Progenitor cell of endocrine pancreas (in vitro differentiated cells): ENCODE data around the gene CBX6. TPM values are rescaled to one million over a fixed set of nuclear protein-coding genes. Genes with fewer than 3 reads are reported as not detected.

ENCODE experiments used
- DNase-seq: peaks from one replicate; pipeline ENCODE4 v3.0.0; 2021; ENCODE audit warnings: low spot score; ENCODE audit not compliant: unreplicated experiment
- H3K27ac Mint-ChIP-seq: 2 replicates; pipeline ENCODE4 v1.8.0; 2021; ENCODE audit warnings: mild to moderate bottlenecking, moderate library complexity, mixed read lengths
- H3K27me3 Mint-ChIP-seq: 2 replicates; pipeline ENCODE4 v1.8.0; 2021; ENCODE audit warnings: mixed read lengths
- H3K36me3 Mint-ChIP-seq: 2 replicates; pipeline ENCODE4 v1.8.0; 2022; ENCODE audit warnings: mixed read lengths; ENCODE audit not compliant: insufficient read depth
- H3K4me1 Mint-ChIP-seq: 2 replicates; pipeline ENCODE4 v1.8.0; 2021; ENCODE audit warnings: low read depth, mixed read lengths
- H3K4me3 Mint-ChIP-seq: 2 replicates; pipeline ENCODE4 v1.8.0; 2021; ENCODE audit warnings: low read depth, mild to moderate bottlenecking, moderate library complexity, mixed read lengths
- H3K9me3 Mint-ChIP-seq: 2 replicates; pipeline ENCODE4 v1.8.0; 2021; ENCODE audit warnings: low read depth, mixed read lengths
- CTCF ChIP-seq: fragments of 200-600 bp; sonication (generic); IDR thresholded peaks from one replicate; pipeline ENCODE4 v1.5.0; 2021; ENCODE audit warnings: antibody characterized with exemption, mild to moderate bottlenecking; ENCODE audit not compliant: unreplicated experiment
- total RNA-seq: library from RNA; stranded (reverse); gene quantifications from 2 replicates; pipeline ENCODE4 v1.2.1, GENCODE V29; 2021

CBX6 gene
- total RNA-seq, 1 donor from 2014 or later: 38.8 TPM

GRCh38 chr22:38823076-38823475 is 48.9 kb downstream of the CBX6 start:
- H3K27ac Mint-ChIP-seq: no peak overlapping the region
- no peak overlapping the region for H3K4me3 Mint-ChIP-seq
- no peaks in the 10 kb centered on the region for H3K4me1 Mint-ChIP-seq
- H3K9me3 Mint-ChIP-seq: no peaks in the 10 kb centered on the region
- no peak for DNase-seq
- H3K36me3 Mint-ChIP-seq: no peaks in the 10 kb centered on the region
- H3K27me3 Mint-ChIP-seq: peaks cover 25% of the 10 kb centered on the region
- no peak for TF ChIP-seq CTCF

DNA sequence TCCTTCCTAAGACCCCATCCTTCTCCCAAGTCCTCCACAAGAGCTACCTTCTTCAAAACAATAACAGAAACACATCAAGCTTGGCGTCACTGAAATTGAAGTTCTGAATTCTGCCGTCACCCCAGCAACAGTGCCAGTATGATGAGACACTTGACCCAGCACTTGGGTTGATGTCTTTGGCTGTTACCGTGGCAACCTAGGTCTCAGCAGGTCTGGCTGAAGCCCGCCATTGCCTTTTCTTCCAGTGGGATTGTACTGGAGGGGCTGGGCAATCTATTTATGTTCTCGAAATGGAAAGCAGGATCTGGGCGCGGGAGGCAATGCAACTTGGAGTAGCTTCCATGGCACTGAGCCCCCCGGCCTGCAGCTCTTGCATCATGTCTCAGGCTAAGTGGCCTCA is 52.0 kb downstream of the CBX6 start:
- Mint-ChIP-seq H3K27ac (no peak overlapping the region), H3K4me1 (no peaks in the 10 kb centered on the region), H3K4me3 (no peak overlapping the region), H3K27me3 (peaks cover 38% of the 10 kb centered on the region), H3K9me3 (no peaks in the 10 kb centered on the region), H3K36me3 (no peaks in the 10 kb centered on the region)
- no peak for TF ChIP-seq CTCF
- no peak for DNase-seq

DNA sequence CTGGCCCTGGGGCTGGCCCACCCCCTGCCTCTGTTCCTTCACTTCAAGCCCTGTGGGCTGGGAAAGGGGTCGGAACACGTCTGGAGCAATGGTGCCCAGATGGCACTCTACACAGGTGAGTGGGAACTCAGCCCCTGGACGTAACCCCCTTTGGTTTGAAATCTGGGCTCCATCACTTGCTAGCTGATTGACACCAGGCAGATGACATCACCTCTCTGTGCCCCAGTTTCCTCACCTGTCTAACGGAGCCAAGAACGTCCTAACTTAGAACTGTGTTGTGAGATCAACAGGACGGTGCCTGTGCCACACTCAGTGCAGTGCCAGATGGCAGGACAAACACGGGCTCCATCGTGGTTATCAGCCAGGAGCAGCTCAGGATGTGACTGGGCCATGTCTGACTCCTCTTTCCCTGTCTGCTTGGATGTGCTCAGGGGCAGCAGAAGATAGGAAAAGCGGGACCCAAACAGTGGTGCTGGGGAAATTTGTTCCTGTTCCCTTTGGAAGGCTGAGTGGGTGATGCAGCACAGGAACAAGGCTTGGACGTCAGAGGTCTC is 52.6 kb downstream of the CBX6 start:
- peaks cover 43% of the 10 kb centered on the region for H3K27me3 Mint-ChIP-seq
- H3K36me3 Mint-ChIP-seq: no peaks in the 10 kb centered on the region
- H3K9me3 Mint-ChIP-seq: no peaks in the 10 kb centered on the region
- H3K4me1 Mint-ChIP-seq: no peaks in the 10 kb centered on the region
- H3K27ac Mint-ChIP-seq: no peak overlapping the region
- no peak for TF ChIP-seq CTCF
- no peak for DNase-seq
- no peak overlapping the region for H3K4me3 Mint-ChIP-seq

DNA sequence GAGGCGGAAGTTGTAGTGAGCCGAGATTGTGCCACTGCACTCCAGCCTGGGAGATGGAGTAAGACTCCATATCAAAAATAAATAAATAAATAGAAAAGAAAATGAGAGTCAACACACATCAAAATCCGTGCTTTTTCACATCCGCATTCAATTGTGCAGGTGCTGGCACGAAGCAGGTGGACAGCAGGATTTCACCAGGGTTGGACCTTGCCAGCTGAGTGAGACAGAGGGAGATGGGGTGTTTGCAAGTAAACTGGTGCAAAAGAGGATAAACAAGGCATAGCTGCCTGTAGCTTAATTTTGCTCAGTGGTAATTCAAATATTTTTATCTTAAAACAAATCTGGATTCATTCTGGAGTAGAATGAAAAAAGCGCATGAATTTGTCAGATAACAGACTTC is 54.8 kb downstream of the CBX6 start:
- H3K9me3 Mint-ChIP-seq: no peaks in the 10 kb centered on the region
- no peak for DNase-seq
- no peaks in the 10 kb centered on the region for H3K36me3 Mint-ChIP-seq
- H3K4me1 Mint-ChIP-seq: no peaks in the 10 kb centered on the region
- H3K27ac Mint-ChIP-seq: no peak overlapping the region
- peaks cover 49% of the 10 kb centered on the region for H3K27me3 Mint-ChIP-seq
- no peak overlapping the region for H3K4me3 Mint-ChIP-seq
- TF ChIP-seq CTCF: no peak

- DNase-seq: no peak
- Mint-ChIP-seq H3K36me3 (no peaks in the 10 kb centered on the region), H3K4me3 (no peak overlapping the region), H3K9me3 (no peaks in the 10 kb centered on the region), H3K27me3 (peaks cover 54% of the 10 kb centered on the region), H3K4me1 (no peaks in the 10 kb centered on the region), H3K27ac (no peak overlapping the region)
- TF ChIP-seq CTCF: no peak
Measured at GRCh38 chr22:38815842-38816241, 56.2 kb downstream of the CBX6 start.

Other genes with a start within 250 kb of the CBX6 start
- gene FAM227A, start 215.8 kb downstream of the CBX6 start, total RNA-seq: 18.3 and 18.6 TPM in 2 replicates
- gene CBY1, start 215.6 kb downstream of the CBX6 start, total RNA-seq: 46.1 and 50.5 TPM in 2 replicates
- 68.7 and 76.5 TPM in 2 replicates for gene TOMM22, start 190.3 kb downstream of the CBX6 start, total RNA-seq
- 40.6 and 46.3 TPM in 2 replicates for gene JOSD1, start 171.3 kb downstream of the CBX6 start, total RNA-seq
- gene GTPBP1, start 166.3 kb downstream of the CBX6 start, total RNA-seq: 64.0 and 64.9 TPM in 2 replicates
- gene SUN2, start 116.2 kb downstream of the CBX6 start, total RNA-seq: 61.8 and 66.1 TPM in 2 replicates
- gene DNAL4, start 78.1 kb downstream of the CBX6 start, total RNA-seq: 27.1 and 28.0 TPM in 2 replicates
- gene NPTXR, start 28.2 kb downstream of the CBX6 start, total RNA-seq: 4.7 TPM in 2 replicates
- not detected in 2 replicates for gene APOBEC3A, start 85.4 kb upstream of the CBX6 start, total RNA-seq
- gene APOBEC3B, start 110.1 kb upstream of the CBX6 start, total RNA-seq: 10.1 and 12.6 TPM in 2 replicates
- gene APOBEC3C, start 142.0 kb upstream of the CBX6 start, total RNA-seq: 4.2 and 7.0 TPM in 2 replicates
- gene APOBEC3D, start 148.9 kb upstream of the CBX6 start, total RNA-seq: 2.0 and 2.4 TPM in 2 replicates
- 23.6 and 25.3 TPM in 2 replicates for gene APOBEC3F, start 168.6 kb upstream of the CBX6 start, total RNA-seq
- gene APOBEC3G, start 205.1 kb upstream of the CBX6 start, total RNA-seq: 4.8 and 7.9 TPM in 2 replicates
- not detected in 2 replicates for gene APOBEC3H, start 225.0 kb upstream of the CBX6 start, total RNA-seq